ENCODE data around the gene CATSPER1. TPM values are rescaled to one million over a fixed set of nuclear protein-coding genes. Genes with fewer than 3 reads are reported as not detected.

Gene CATSPER1
- total RNA-seq, 1 experiment from 2014 or later, result 10.0 TPM

- DNase-seq (ENCODE audit: low read depth), result no peak
Measured at GRCh38 chr11:66003291-66003690, 23.0 kb downstream of the CATSPER1 start.

- no peak for DNase-seq (ENCODE audit: low read depth)
Measured at GRCh38 chr11:66002648-66003225, 23.5 kb downstream of the CATSPER1 start.

GRCh38 chr11:66001942-66002647 is 24.2 kb downstream of the CATSPER1 start, which contains the start of the genes BANF1 and EIF1AD:
Gene BANF1, plus strand, starts transcription at chr11:66002503. Its CDS starts 748 bp downstream, at chr11:66003251.
Gene EIF1AD, minus strand, starts transcription at chr11:66002157. Its CDS starts 1,768 bp downstream, at chr11:66000389.
- DNase-seq (ENCODE audit: low read depth), result peak; percentile 98

DNA sequence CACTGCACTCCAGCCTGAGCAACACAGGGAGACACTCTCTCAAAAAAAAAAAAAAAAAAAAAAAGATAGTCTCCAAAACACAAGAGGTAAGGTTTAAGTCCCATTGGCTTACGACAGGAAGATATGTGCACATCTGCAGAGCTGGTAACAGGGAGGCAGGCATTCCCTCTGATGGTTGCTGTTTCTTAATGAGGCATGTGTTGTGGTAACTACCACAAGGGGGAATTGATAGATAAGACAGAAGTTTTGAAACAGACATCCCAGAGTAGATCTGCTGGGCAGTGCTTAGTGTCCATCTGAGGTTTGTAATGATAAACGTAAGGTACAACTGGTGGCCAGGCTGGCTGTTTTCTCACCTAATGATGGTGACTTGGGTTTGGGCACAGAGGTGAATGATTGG is 29.0 kb downstream of the CATSPER1 start:
- DNase-seq (ENCODE audit: low read depth), result no peak

GRCh38 chr11:65992056-65992455 is 34.2 kb downstream of the CATSPER1 start:
- DNase-seq (ENCODE audit: low read depth), result no peak

DNA sequence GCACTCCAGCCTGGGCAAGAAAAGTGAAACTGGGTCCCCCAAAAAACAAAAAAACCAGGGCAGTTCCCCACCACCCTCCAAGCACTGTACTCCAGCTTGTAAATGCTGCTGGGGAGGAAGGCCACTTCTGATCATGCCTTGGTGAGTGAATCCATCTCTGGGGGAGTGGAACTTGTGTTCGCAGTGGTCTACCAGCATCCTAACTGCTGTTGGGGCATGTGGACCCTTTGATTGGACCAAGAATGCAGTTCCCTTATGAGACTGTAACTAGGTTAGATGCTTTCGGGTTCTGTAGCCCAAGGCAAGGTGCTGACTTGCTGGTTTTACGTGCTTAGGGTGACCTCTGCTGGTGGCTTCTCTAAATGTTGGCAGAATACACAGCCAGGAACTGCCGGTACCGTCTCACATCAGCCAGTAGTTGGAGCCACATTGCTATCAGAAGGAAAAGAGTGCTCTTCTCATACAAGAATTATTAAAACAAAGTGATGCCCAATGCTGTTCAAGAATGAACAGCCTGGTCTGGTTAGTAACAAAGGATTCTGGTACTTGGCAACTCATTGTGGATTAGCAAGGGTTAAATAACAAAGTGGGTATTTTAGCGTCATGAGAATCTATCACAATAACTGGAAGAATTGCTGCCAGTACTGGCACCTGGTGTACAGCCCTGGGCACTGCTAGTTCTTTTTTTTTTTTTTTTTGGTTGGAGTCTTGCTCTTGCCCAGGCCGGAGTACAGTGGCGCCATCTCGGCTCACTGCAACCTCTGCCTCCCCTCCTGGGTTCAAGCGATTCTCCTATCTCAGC is 37.3 kb downstream of the CATSPER1 start:
- peak; percentile 95 for DNase-seq (ENCODE audit: low read depth)

DNA sequence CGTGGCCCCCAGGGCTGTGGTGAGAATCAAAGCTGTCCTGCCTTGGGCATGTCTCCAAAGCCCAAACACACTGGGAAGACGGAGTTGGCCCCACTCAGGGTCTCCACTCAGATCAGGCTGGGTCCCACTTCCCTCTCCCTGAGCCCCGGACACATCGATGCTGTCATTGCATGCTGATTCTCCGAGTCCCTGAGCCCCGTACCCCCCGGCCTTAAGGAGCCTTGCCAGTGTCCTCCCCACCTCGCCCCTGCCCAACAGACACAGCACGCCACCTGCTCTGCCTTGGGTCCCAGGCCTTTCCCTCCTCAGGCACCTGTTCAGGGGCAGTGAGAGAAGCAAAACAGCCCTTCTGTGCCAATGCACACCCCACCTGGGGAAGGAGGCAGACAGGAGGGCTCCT is 38.9 kb downstream of the CATSPER1 start:
- DNase-seq (ENCODE audit: low read depth), result no peak

DNA sequence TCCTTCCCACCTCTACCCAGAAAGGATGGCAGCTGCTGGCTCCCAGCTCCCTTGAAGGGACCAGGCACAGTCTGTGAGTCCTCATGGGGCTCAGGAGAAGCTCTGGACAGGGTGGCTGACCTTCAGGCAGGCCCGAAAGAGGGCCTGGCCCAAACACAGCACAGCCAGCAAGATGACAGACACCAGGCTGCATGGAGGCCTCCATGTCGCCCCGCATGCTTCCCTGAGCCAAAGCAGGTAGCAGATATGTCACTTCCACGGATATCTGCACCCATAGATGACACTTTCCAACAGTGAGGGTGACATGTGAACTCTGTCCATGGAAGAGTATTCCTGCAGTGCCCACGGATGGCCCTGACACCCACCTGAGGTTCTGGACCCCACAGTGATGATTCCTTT is 42.7 kb downstream of the CATSPER1 start:
- DNase-seq (ENCODE audit: low read depth), result no peak

DNA sequence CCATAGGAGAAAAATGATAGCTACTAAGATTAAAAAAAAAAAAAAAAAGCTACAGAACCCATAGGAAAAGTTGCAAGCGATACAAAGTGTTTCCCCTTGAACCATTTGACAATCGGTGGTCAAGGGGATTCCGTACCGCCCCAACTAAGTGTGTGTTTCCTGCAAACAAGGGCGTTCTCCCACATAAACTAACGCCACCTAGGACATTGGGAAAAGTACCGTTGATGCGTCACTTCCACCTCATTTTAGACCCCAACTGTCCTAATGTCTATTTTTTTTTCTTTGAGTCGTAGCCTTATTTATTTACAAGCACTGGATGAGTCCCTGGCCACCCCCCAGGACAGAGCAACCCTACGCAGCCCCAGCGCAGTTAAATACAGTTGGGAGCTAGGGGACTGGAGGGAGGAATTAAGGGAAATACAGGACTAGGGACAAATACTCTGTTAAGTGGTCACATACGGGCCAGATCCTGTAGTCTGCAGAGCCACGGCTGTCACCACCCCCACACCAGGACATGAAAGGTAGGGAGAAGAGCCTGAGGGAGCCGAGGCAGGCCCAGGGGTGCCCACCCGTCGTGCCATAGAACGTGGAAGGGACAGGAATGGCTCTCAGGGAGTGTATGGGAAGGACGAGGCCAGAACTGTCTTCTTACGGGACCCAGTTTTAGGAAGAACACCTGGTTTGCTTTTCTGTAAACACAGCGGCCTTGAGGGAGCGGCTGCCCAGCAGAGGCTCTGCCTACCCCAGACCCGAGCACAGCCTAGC is 43.3 kb downstream of the CATSPER1 start:
- DNase-seq (ENCODE audit: low read depth), result no peak

- DNase-seq (ENCODE audit: low read depth), result no peak
Measured at GRCh38 chr11:65981972-65982823, 44.1 kb downstream of the CATSPER1 start.

DNA sequence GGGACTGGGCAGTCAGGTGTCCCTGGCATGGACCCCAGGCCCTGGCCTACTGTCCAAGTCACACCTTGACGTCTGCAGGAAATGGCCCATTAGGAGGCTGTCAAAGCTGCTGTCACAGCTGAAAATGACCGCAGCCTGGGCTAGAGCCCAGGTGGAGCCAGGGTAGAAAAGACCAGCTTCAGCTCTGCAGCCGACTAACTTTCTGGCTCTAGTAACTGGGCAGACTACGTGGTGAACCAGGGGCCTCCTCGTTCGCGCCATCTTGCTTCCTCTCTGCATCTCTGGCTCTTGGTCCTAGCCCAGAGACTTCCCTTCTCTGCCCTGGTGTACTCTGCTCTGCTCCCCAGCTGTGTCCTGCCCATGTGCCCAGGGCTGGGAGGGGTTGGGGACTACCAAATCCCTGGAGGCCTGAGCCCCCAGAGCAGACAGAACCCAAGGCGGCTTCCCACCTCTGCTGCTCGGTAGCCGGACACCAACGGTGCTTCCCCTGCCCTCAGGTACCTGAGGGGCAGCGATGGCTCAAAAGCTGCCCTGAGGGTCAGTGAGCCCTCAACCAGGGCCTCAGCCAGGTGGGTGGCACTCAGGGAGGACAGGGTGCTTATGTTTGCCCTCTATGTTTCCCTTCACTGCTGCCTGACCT is 45.1 kb downstream of the CATSPER1 start:
- DNase-seq (ENCODE audit: low read depth), result no peak

DNA sequence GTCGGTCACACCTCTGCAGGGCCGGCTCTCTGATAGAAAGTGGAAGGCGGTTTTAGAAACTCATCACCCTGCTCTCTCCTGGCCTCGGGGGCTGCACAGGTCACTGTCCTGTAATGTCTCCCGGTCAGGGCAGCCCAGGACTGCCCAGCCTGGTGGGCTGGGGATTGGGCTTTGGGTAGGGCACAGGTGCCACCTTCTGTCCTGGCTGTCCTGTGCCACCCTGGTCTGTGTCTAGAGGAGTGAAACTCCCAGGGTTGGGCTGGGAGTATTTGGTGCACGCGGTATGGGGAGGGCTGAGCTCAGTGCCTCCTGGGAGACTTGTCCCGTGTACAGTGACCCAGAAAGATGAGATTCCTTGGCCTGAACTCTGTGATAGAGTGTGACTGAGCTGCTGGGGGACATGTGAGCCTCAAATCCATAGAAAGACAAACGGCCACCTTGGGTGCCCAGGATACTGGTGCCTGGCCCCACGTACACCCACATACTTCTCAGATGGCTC is 47.0 kb downstream of the CATSPER1 start:
- no peak for DNase-seq (ENCODE audit: low read depth)

DNA sequence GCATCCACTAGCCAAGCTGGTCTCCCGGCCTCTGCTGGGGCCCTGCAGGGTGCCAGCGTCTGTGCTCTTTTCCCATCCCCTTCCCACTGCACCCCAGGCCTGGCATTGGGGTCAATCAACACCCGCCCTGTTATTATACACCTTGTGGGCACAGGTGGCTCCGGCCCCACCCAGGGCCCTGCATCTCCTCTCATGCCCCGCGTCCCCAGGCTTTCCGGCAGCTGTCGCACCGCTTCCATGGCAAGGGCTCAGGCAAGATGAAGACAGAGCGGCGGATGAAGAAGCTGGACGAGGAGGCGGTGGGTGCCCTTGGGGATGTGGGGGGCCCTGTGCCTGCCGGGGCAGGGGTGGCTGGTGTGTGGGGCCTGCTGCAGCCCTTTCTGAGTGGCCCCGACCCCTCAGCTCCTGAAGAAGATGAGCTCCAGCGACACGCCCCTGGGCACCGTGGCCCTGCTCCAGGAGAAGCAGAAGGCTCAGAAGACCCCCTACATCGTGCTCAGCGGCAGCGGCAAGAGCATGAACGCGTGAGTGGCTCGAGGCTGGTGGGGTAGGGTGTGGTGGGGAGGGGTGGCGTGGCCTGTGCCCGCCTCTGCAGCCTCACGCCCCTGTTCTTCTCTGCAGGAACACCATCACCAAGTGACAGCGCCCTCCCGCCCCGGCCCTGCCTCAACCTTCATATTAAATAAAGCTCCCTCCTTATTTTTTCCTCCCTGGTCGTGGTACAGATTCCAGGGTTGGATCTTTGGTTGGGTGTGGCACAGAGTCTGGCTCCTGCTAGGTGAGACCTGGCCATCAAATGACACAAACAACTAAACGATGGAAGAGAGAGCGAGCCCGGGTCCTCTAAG is 47.7 kb downstream of the CATSPER1 start:
- DNase-seq (ENCODE audit: low read depth), result no peak

GRCh38 chr11:65977621-65978390 is 48.5 kb downstream of the CATSPER1 start:
- DNase-seq (ENCODE audit: low read depth), result no peak

DNA sequence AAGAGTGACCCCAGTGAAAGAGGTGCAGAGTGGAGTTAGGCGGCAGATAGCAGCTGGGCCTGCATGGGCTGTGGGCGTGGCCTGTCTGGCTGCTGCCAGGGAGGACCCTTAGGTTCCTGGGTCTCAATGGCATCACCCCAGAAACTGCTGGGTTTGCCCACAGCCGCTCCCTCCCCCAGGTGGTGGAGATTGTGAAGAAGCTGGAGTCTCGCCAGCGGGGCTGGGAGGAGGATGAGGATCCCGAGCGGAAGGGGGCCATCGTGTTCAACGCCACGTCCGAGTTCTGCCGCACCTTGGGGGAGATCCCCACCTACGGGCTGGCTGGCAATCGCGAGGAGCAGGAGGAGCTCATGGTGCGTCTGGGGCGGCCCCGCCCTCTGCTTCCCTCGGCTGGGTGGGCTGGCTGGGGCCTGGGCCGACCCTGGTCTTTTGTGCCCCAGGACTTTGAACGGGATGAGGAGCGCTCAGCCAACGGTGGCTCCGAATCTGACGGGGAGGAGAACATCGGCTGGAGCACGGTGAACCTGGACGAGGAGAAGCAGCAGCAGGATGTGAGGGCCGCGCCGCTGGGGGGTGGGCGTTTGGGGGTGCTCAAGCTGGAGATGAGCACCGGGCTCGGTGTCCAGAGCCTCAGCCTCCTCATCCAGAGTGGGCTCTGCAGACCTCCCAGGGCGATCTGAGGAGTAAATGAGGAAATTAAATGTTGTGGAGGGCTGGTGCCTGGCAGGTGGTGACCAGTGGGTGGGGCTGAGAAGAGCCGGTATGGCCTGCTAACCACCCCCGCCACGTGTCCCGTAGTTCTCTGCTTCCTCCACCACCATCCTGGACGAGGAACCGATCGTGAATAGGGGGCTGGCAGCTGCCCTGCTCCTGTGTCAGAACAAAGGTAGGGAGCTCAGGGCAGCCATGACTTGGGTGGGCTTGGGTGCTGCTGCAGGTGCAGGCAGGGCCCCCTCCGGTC is 49.8 kb downstream of the CATSPER1 start:
- no peak for DNase-seq (ENCODE audit: low read depth)

DNA sequence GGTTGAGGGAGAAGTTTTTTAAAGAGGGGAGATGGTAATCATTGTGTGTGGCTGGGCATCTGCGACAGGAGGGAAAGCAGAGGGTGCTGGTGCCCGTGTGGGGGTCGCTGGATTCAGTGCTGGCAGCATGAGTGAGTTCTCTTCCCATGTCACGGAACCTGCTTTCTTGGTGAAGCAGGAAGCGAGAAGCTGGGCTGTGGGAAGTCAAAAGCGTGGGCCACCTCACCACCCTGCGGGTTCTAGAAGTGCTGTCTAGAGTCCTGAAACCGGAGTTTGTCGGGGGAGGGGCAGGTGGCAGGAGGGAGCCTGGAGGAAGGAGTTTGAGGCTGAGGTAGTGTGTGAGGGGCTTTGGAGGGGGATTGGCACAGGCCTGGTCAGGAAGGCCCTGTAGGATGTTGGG is 50.5 kb downstream of the CATSPER1 start:
- DNase-seq (ENCODE audit: low read depth), result no peak

All from HT1080 (cell line).